Measurements from ENCODE around the gene TKTL2. TPM values are rescaled to one million over a fixed set of nuclear protein-coding genes. Genes with fewer than 3 reads are reported as not detected.

The TKTL2 gene
- total RNA-seq, 1 experiment from 2014 or later: not detected

DNA sequence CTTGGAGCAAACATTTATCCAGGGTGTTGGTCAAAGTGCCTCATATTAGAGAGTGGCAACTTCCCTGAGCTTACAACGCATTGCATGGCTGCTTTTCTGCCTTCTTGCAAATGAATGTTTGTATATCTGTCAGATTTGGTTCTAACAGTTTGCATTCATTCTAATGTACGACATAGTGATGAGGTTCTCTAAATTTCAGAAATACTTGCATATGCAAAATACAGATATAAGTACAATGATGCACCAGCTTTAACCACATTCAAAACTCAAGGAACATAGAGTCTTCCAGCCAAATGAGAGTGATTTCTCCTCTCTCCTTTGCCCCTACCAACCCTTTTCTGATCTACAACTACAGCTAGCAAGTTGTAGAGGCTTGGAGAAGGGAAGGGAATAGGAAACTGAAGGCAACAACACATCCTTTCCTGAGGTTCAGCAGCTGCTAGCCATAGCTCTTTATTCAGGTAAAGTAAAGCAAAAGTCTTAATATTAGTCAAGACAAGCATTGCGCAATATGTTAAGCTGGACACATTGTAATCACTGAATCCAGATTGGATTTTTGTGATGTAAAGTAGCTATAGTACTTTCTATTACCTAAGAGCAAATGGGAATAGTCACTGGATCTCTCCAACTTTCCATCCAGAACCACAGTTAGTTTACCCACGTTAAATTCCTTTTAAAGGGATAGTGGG, 6.3 kb downstream of the TKTL2 start:
- TF ChIP-seq OVOL2 (CRISPR knock-in tag; IDR thresholded peaks at IDR 0.05; ENCODE audit: borderline replicate concordance) (no peak), USF1 (CRISPR knock-in tag; IDR thresholded peaks at IDR 0.05) (no peak), IRF2 (CRISPR knock-in tag; IDR thresholded peaks at IDR 0.05; ENCODE audit: borderline replicate concordance, low read depth) (no peak), ZBTB21 (CRISPR knock-in tag; IDR thresholded peaks at IDR 0.05; ENCODE audit: borderline replicate concordance) (no peak), E2F1 (CRISPR knock-in tag; IDR thresholded peaks at IDR 0.05) (no peak), SMAD3 (CRISPR knock-in tag; IDR thresholded peaks at IDR 0.05; ENCODE audit: borderline replicate concordance) (no peak)
- Mint-ChIP-seq H3K27me3 (ENCODE audit: low read depth) (no peaks in the 10 kb centered on the region), H3K4me1 (no peaks in the 10 kb centered on the region), H3K27ac (no peak overlapping the region), H3K9me3 (no peaks in the 10 kb centered on the region), H3K4me3 (no peak overlapping the region), H3K36me3 (no peaks in the 10 kb centered on the region)
- ChIA-PET CTCF (interaction anchor here (0.7 kb wide), 1 partner anchor 83 kb away, joined by 3 read pairs; no protein-coding TSS in a partner anchor), POLR2A (no interaction called here)
- DNase-seq (ENCODE audit: low spot score) (no peak), ATAC-seq (no peak)

DNA sequence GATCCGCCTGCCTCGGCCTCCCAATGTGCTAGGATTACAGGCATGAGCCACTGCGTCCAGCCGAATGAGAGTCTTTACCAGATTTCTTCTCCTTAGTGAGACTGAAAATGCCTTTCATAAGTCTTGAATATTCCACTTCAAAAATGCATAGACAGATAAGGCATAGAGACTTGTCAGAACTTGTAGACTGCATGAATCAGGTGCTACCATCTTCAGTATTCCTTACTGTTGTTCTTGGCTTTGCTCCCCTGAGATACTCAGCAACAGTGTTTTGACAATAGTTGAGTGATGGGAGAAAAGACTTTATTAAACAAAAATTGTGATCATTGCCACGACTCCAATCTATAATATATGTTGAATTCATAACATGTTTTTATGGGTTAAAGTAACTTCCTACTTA, 11.0 kb downstream of the TKTL2 start:
- ATAC-seq (no peak), DNase-seq (ENCODE audit: low spot score) (no peak)
- TF ChIP-seq PREB (CRISPR knock-in tag; IDR thresholded peaks at IDR 0.05; ENCODE audit: borderline replicate concordance): no peak
- TF ChIP-seq ZSCAN18 (CRISPR knock-in tag; IDR thresholded peaks at IDR 0.05): no peak
- TF ChIP-seq TCF7 (CRISPR knock-in tag; IDR thresholded peaks at IDR 0.05; ENCODE audit: low read depth): no peak
- no peak for TF ChIP-seq NR3C1 (CRISPR knock-in tag; conservative IDR thresholded peaks at IDR 0.05; ENCODE audit: low read depth)
- TF ChIP-seq STAT6 (CRISPR knock-in tag; conservative IDR thresholded peaks at IDR 0.05; ENCODE audit: low read depth): no peak
- TF ChIP-seq HMGA2 (CRISPR knock-in tag; IDR thresholded peaks at IDR 0.05): no peak
- TF ChIP-seq ZBTB21 (CRISPR knock-in tag; IDR thresholded peaks at IDR 0.05; ENCODE audit: borderline replicate concordance): no peak
- TF ChIP-seq ZNF512 (CRISPR knock-in tag; IDR thresholded peaks at IDR 0.05; ENCODE audit: borderline replicate concordance): no peak
- no peak for TF ChIP-seq CBFB (CRISPR knock-in tag; IDR thresholded peaks at IDR 0.05; ENCODE audit: low read depth)
- no peak for TF ChIP-seq OVOL2 (CRISPR knock-in tag; IDR thresholded peaks at IDR 0.05; ENCODE audit: borderline replicate concordance)
- TF ChIP-seq JAZF1 (CRISPR knock-in tag; IDR thresholded peaks at IDR 0.05): no peak
- TF ChIP-seq ZNF396 (CRISPR knock-in tag; IDR thresholded peaks at IDR 0.05; ENCODE audit: borderline replicate concordance): no peak
- TF ChIP-seq, protein P1, sequence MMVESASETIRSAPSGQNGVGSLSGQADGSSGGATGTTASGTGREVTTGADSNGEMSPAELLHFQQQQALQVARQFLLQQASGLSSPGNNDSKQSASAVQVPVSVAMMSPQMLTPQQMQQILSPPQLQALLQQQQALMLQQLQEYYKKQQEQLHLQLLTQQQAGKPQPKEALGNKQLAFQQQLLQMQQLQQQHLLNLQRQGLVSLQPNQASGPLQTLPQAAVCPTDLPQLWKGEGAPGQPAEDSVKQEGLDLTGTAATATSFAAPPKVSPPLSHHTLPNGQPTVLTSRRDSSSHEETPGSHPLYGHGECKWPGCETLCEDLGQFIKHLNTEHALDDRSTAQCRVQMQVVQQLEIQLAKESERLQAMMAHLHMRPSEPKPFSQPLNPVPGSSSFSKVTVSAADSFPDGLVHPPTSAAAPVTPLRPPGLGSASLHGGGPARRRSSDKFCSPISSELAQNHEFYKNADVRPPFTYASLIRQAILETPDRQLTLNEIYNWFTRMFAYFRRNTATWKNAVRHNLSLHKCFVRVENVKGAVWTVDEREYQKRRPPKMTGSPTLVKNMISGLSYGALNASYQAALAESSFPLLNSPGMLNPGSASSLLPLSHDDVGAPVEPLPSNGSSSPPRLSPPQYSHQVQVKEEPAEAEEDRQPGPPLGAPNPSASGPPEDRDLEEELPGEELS (CRISPR knock-in tag; IDR thresholded peaks at IDR 0.05): no peak
- TF ChIP-seq, protein P2, sequence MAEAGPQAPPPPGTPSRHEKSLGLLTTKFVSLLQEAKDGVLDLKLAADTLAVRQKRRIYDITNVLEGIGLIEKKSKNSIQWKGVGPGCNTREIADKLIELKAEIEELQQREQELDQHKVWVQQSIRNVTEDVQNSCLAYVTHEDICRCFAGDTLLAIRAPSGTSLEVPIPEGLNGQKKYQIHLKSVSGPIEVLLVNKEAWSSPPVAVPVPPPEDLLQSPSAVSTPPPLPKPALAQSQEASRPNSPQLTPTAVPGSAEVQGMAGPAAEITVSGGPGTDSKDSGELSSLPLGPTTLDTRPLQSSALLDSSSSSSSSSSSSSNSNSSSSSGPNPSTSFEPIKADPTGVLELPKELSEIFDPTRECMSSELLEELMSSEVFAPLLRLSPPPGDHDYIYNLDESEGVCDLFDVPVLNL (CRISPR knock-in tag; IDR thresholded peaks at IDR 0.05; ENCODE audit: borderline replicate concordance, low read depth): no peak
- no peaks in the 10 kb centered on the region for H3K27me3 Mint-ChIP-seq (ENCODE audit: low read depth)
- POLR2A ChIA-PET: no interaction called here
- CTCF ChIA-PET: no interaction called here
- no peaks in the 10 kb centered on the region for H3K36me3 Mint-ChIP-seq
- no peaks in the 10 kb centered on the region for H3K4me1 Mint-ChIP-seq
- H3K27ac Mint-ChIP-seq: no peak overlapping the region
- H3K9me3 Mint-ChIP-seq: no peaks in the 10 kb centered on the region
- H3K4me3 Mint-ChIP-seq: no peak overlapping the region
